HUES64 (cell line): ENCODE results near the gene HYAL2.

Source experiments
- H3K27ac ChIP-seq: 2 replicates; pipeline ENCODE4 v1.7.0; 2013; ENCODE audit warnings: low read depth, low read length, inconsistent platforms
- H3K27me3 ChIP-seq: 2 replicates; pipeline ENCODE4 v1.6.1; 2013; ENCODE audit warnings: mild to moderate bottlenecking, low read length; ENCODE audit not compliant: insufficient read depth
- H3K36me3 ChIP-seq: 2 replicates; pipeline ENCODE4 v1.6.1; 2013; ENCODE audit warnings: mild to moderate bottlenecking, low read length; ENCODE audit not compliant: insufficient read depth
- H3K4me1 ChIP-seq: 2 replicates; pipeline ENCODE4 v1.6.1; 2013; ENCODE audit warnings: mild to moderate bottlenecking, low read length, moderate library complexity; ENCODE audit not compliant: insufficient read depth
- H3K4me3 ChIP-seq: 2 replicates; pipeline ENCODE4 v1.5.1; 2013; ENCODE audit warnings: mild to moderate bottlenecking, low read length, moderate library complexity
- H3K9ac ChIP-seq: 2 replicates; pipeline ENCODE4 v1.6.1; 2013; ENCODE audit warnings: mild to moderate bottlenecking, low read depth, low read length
- H3K9me3 ChIP-seq: 2 replicates; pipeline ENCODE4 v1.6.1; 2013; ENCODE audit warnings: low read depth, low read length; ENCODE audit not compliant: insufficient read depth
- WGBS: fragments of 150-250, 120-280 bp; methylation state at CpG from one replicate; pipeline ENCODE4 v1.1.7; 2013; ENCODE audit warnings: missing lambda C conversion rate; 5-methylcytosine and 5-hydroxymethylcytosine counted together

HYAL2 gene

DNA sequence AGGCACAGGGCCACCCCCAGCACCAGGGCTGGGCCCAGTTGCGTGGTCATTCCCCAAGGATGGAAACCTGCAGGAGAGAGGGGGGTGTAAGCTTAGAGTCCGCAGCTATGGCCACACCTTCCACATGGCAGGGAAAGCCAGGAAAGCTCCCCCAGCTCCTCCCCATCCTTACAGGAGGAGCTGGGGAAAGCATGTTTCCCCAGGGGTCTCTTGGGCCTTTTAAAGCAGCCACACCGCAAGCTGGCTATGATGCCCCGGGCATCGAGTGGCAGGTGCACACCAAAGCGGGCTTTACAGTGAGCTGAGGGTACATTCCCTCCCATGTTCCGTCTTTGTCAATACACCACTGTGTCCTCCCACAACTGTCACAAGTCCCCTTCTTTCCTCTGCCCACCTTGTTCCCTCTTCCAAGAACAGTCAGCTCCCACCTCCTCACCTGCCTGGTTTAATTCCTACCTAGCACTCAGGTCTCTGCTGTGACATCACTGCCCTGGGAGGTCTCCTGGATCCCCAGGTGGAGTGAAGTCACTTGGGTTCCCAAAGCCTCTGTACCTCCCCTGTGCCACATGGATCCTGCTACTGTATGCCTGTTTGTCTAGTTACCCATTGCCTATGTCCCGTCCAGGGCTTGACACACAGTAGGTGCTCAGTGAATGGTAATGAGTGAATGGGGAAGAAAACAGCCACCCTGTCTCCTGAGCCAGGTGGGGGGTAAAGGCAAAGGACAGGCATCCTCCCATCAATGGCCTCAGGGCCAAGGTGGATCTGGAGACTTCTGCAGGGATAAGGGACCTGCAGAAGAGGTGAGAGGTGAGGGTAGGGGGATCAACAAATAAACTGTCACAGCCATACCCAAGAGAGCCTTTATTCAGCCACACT lies 26.8 kb downstream of the HYAL2 start:
- no peak overlapping the region for H3K27ac ChIP-seq
- no peaks in the 10 kb centered on the region for H3K9me3 ChIP-seq
- no peak overlapping the region for H3K4me3 ChIP-seq
- H3K4me1 ChIP-seq, result peaks cover 5% of the 10 kb centered on the region; the same call in 1 of the 2 replicates
- no peak overlapping the region for H3K9ac ChIP-seq
- no peaks in the 10 kb centered on the region for H3K36me3 ChIP-seq
- H3K27me3 ChIP-seq, result no peaks in the 10 kb centered on the region
- 92% methylated on average over 8 of the region's 8 CpGs for WGBS

DNA sequence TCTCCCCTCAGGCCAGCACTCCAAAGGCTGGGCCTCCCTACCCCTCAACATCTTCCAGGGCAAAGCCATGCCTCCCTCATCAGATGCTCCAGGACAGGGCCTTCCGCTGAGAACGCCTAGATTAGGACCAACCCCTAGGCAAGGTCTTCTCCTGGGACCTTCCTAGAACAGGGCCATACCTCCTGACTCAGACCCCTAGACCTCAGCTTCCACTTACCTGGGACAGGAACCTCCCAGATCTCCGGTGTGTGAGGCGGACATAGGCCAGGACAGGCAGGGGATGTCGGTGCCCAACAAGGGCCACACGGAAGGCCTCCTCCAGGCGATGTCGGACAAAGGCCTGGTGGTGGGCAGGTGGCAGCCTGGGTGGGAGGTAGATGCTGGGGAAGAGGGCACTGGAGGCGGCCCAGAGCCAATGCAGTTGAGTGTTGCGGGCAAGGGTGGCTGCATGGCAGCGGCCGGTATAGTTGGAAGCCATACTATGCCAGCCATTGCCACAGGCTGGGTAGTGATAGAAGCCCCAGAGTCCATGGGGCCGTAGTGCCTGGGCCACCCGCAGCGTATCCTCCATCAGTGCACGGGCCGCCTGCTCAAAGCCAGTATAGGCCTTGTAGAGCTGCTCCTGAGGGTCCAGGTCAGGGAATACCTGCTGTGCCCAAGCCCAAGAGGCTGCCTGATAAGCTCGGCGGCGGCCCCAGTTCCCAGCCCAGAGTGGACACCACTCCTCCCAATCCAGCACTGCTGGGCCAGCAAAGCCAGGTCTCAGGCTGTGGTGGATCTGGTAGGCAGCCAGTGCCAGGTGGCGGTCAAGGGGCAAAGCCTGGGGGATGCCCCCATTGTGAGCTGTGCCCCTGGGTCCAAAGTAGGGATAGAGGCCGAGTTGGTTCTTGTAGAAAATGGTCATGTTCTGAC lies 27.8 kb downstream of the HYAL2 start:
- 94% methylated on average over 22 of the region's 22 CpGs for WGBS

DNA sequence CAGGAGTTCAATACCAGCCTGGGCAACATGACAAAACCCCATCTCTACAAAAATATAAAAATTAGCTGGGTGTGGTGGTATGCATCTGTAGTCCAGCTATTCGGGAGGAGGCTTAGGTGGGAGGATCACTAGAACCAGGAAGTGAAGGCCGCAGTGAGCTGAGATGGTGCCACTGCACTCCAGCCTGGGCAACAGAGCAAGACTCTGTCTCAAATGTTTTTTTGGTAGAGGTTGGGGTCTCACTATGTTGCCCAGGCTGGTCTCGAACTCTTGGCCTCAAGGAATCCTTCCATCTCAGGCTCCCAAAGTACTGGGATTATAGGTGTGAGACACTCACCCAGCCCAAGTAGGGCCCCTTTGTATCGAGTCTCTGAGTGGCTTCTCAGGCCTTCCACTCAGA lies 28.5 kb downstream of the HYAL2 start:
- no peaks in the 10 kb centered on the region for H3K9me3 ChIP-seq
- H3K27me3 ChIP-seq, result no peaks in the 10 kb centered on the region
- H3K36me3 ChIP-seq, result peaks cover 16% of the 10 kb centered on the region
- H3K27ac ChIP-seq, result no peak overlapping the region
- WGBS, result 86% methylated on average over 4 of the region's 4 CpGs
- H3K9ac ChIP-seq, result no peak overlapping the region
- H3K4me3 ChIP-seq, result no peak overlapping the region
- no peaks in the 10 kb centered on the region; the same call in 1 of the 2 replicates for H3K4me1 ChIP-seq

More for the DNA sequence above, 27.8 kb downstream of the HYAL2 start:
- no peaks in the 10 kb centered on the region for H3K27me3 ChIP-seq
- H3K9ac ChIP-seq, result no peak overlapping the region
- no peak overlapping the region for H3K4me3 ChIP-seq
- no peak overlapping the region for H3K27ac ChIP-seq
- H3K4me1 ChIP-seq, result peaks cover 1% of the 10 kb centered on the region; the same call in 1 of the 2 replicates
- H3K9me3 ChIP-seq, result no peaks in the 10 kb centered on the region
- H3K36me3 ChIP-seq, result peaks cover 10% of the 10 kb centered on the region

DNA sequence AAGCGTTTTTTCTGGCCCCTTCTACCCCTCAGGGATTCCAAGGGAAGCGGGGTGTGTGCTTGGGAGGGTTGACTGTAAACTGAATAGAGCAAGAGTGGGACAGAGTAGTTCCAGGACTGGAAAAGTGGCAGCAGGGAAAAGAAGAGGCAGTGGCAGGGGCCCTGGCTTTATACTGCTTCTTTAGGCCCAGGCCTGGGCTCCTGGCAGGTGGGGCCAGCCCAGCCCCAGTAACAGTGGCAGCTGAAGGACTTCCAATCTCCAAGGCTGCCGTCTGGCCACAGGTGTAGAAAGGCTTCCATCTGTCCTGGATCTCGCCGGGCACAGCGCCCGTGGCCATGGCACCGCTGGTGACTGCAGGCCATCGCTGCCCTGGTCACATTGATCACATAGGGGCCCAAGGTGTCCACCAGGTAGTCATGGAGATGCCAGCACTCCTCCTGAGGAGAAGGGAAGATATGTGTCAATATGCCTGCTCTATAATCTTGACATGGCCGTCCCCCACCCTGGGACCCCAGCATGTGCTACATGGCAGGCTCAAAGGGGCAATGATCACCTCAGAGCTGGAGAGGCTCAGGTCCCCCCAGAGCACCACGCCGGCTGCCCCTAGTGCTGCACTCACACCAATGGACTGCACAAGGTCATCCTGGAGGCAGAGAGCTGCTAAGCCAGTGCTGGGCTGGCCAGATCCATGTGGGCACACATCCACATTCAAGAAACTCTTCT lies 29.3 kb downstream of the HYAL2 start:
- Histone ChIP-seq H3K27ac (no peak overlapping the region), H3K27me3 (no peaks in the 10 kb centered on the region), H3K9me3 (no peaks in the 10 kb centered on the region), H3K36me3 (peaks cover 25% of the 10 kb centered on the region), H3K4me1 (no peaks in the 10 kb centered on the region; the same call in 1 of the 2 replicates), H3K4me3 (peak overlapping the region; percentile 97), H3K9ac (peak overlapping the region; percentile 52)
- WGBS, result 92% methylated on average over 12 of the region's 12 CpGs

DNA sequence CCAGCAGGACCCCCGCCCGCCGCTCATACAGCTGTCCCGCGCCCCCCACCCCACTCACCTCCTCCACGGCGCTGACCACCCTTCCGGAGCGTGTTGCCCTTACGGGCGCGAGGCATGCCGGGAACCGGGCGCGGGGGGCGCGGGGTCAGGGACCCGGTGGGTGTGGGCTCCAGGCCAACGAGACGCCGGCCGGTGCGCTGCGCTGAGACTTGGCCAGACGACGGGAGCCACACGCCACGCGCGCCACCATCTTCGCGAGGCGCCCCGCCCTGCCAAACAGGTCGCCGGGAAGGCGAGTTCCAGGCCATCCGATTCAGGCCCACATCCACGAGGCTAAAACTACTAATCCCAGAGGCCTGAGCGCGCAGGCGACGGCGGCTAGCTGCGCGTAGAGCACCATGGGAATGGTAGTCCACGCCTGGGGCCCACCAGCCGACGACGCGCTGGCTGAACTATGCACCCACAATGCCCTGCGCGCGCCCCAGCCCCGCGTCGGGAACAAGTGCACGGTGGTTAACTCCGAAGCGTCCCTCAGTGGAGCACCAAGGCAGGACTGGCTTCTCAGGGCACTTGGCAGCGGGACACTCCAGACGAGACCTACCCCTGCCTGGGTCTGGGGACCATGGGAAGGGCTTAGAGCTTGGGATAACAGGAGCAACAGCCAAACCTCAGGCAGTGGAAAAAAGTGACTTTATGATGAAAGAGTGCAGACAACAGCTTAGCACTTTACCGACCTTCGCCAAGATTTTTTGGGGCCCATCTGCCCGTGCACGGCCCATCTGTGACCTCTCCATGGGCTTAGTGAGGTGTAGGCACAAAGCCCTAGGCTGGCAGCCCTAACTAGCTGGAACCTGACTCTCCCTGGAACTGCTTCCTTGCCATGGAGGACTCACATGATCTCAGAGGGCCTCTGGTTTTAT lies 30.1 kb downstream of the HYAL2 start, which contains the start of gene IFRD2:
IFRD2 (minus strand) TSS at position 271 of the 920 bp plus-strand sequence; CDS start at position 116, 155 bp downstream.
- Histone ChIP-seq H3K4me1 (no peaks in the 10 kb centered on the region), H3K36me3 (peaks cover 33% of the 10 kb centered on the region), H3K9me3 (no peaks in the 10 kb centered on the region), H3K4me3 (peak within 1 kb of the TSS; percentile 97), H3K9ac (peak within 1 kb of the TSS; percentile 93), H3K27me3 (no peaks in the 10 kb centered on the region), H3K27ac (peak within 1 kb of the TSS; percentile 58)
- 4% methylated on average over 67 of the region's 67 CpGs for WGBS

DNA sequence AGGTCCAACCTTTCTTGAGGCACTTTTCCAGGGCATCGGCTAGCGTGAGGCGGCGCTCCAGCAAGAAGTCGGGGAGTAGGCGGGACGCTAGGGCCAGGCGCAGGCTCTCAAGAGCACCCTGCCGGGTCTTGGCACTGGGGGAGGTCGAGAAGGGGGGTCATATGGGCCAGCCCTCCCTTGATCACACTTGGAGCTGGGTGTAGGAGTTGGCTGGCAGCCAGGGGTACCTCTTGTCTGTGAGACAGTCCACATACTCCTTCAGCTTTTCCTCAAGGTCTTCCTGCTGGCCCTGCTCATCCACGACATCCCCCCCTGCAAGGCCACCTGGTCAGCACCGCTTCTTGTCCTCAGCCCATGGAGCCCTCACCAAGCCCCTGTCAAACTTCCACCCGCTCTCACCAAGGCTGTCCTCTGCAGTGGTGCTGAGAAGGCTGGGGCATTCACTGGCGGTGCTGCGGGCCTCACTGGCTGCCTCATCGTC lies 32.3 kb downstream of the HYAL2 start:
- no peak overlapping the region for H3K27ac ChIP-seq
- no peaks in the 10 kb centered on the region for H3K27me3 ChIP-seq
- no peak overlapping the region for H3K4me3 ChIP-seq
- H3K9ac ChIP-seq, result no peak overlapping the region
- H3K36me3 ChIP-seq, result peaks cover 45% of the 10 kb centered on the region
- no peaks in the 10 kb centered on the region for H3K4me1 ChIP-seq
- H3K9me3 ChIP-seq, result no peaks in the 10 kb centered on the region
- 95% methylated on average over 16 of the region's 16 CpGs for WGBS

DNA sequence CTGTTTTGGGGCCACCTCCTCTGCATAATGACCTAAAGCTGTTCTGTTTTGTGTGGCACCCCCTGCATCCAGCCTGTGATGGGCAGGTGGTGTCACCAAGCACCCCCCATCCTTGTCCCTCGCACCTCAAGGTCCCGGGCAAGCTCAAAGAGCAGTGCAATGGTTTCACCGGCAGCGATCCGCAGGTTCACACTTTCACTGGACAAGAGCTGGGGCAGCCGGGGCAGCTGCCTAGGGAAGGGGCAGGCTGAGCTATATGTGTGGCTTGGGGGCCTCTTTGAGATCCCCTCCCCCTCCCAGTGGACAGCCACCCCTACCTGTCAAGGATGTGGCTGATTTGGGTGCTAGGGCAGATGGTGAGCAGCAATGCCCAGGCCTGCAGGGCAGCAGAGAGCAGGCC lies 33.4 kb downstream of the HYAL2 start:
- Histone ChIP-seq H3K27ac (no peak overlapping the region), H3K36me3 (peaks cover 45% of the 10 kb centered on the region), H3K9ac (no peak overlapping the region), H3K9me3 (no peaks in the 10 kb centered on the region), H3K4me3 (no peak overlapping the region), H3K27me3 (no peaks in the 10 kb centered on the region), H3K4me1 (no peaks in the 10 kb centered on the region)
- 97% methylated on average over 6 of the region's 6 CpGs for WGBS

DNA sequence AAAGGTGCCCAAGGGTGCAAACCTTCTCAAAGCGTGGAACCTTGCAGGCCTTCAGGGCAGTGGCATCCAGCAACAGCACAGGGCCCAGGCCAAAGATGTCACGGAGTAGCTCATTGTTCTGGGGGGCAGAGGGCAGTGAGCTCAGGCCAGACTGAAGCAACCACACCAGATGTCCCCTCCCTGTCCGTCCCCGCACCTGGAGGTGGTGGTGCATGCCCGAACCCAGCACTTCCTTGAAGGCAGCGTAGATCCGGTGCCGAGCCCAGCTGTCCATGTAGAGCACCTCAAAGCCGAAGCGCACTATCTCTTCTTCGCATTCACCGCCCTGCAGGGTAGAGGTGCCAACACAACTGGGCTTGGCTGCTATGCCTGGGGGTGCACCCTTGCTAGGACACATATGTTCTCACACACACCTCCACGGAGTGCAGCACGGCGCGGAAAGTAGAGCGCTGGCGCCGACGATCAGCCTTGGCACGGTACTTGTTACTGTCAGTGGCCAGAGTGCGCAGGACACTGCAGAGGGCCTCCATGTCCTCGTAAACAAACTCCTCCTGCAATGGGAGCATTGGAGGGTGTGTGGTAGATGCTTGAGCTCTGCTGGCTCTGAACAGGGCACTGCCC lies 34.0 kb downstream of the HYAL2 start:
- H3K9ac ChIP-seq, result no peak overlapping the region
- H3K36me3 ChIP-seq, result peaks cover 45% of the 10 kb centered on the region
- H3K27ac ChIP-seq, result no peak overlapping the region
- H3K27me3 ChIP-seq, result no peaks in the 10 kb centered on the region
- no peak overlapping the region for H3K4me3 ChIP-seq
- H3K4me1 ChIP-seq, result no peaks in the 10 kb centered on the region
- H3K9me3 ChIP-seq, result no peaks in the 10 kb centered on the region
- WGBS, result 97% methylated on average over 23 of the region's 23 CpGs

DNA sequence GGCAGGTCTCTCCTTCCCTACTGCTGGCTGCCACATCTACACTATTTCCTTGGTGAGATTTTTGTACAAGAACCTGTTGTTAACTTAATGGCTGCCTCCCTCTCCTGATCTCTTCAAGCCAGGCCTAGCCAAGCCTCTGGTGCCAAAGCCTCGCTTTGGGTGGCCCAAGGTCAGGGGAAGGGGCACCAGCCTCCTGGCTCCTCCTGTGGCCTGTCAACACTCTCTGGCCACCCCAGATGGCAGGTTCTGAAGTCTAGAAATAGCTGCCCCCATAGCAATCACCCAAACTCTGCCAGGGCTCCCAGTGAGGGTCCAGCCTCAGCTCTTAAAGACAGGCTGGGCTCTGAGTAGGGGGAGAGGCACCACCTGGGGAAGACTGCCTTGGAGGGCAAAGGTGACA lies 35.3 kb downstream of the HYAL2 start:
- Histone ChIP-seq H3K9ac (no peak overlapping the region), H3K4me3 (no peak overlapping the region), H3K27me3 (no peaks in the 10 kb centered on the region), H3K27ac (no peak overlapping the region), H3K9me3 (no peaks in the 10 kb centered on the region), H3K4me1 (no peaks in the 10 kb centered on the region), H3K36me3 (peaks cover 45% of the 10 kb centered on the region)
- WGBS, result 94% methylated on average over 1 of the region's 1 CpG
